GM19463 (cell line): Measurements from ENCODE around the gene RMC1.
"Not testable (repeated sequence)": the region's sequence is repeated elsewhere in the genome, so short reads cannot be mapped to it uniquely, and the experiment has no call there.

Experiments
- ATAC-seq: cut with Tn5 transposase; IDR thresholded peaks from one replicate; pipeline ENCODE4 v1.9.1; 2021; ENCODE audit warnings: mild to moderate bottlenecking, moderate library complexity; ENCODE audit not compliant: unreplicated experiment

The RMC1 gene

GRCh38 chr18:23556145-23556780 lies 53.0 kb downstream of the RMC1 start:
- no peak for ATAC-seq

- not testable (repeated sequence) for ATAC-seq
These were observed 54.2 kb downstream of the RMC1 start for GRCh38 chr18:23557511-23557910.

GRCh38 chr18:23560186-23560585 lies 56.9 kb downstream of the RMC1 start:
- no peak for ATAC-seq

- ATAC-seq = no peak
These were observed 60.2 kb downstream of the RMC1 start for GRCh38 chr18:23563377-23564043.

- ATAC-seq = no peak
These were observed 62.7 kb downstream of the RMC1 start for GRCh38 chr18:23565916-23566547.

GRCh38 chr18:23567671-23568070 lies 64.4 kb downstream of the RMC1 start:
- ATAC-seq = no peak

GRCh38 chr18:23568281-23569138 lies 65.2 kb downstream of the RMC1 start:
- ATAC-seq = no peak

GRCh38 chr18:23569299-23570063 lies 66.2 kb downstream of the RMC1 start:
- no peak for ATAC-seq

GRCh38 chr18:23570912-23571504 lies 67.7 kb downstream of the RMC1 start:
- ATAC-seq = no peak

GRCh38 chr18:23572012-23572411 lies 68.7 kb downstream of the RMC1 start:
- no peak for ATAC-seq

GRCh38 chr18:23572570-23572969 lies 69.3 kb downstream of the RMC1 start:
- ATAC-seq = no peak

GRCh38 chr18:23573020-23573419 lies 69.7 kb downstream of the RMC1 start:
- ATAC-seq = no peak

- no peak for ATAC-seq
These were observed 70.5 kb downstream of the RMC1 start for GRCh38 chr18:23573626-23574431.

- ATAC-seq = no peak
These were observed 71.4 kb downstream of the RMC1 start for GRCh38 chr18:23574611-23575308.

- no peak for ATAC-seq
These were observed 72.0 kb downstream of the RMC1 start for GRCh38 chr18:23575309-23575651.

- ATAC-seq = not testable (repeated sequence)
These were observed 74.2 kb downstream of the RMC1 start for GRCh38 chr18:23577521-23577920.

- no peak for ATAC-seq
These were observed 74.9 kb downstream of the RMC1 start for GRCh38 chr18:23578067-23578701.

GRCh38 chr18:23578891-23579653 lies 75.8 kb downstream of the RMC1 start:
- no peak for ATAC-seq
